AG04450 (cell line): ENCODE data around the gene ARHGEF4. TPM values are rescaled to one million over a fixed set of nuclear protein-coding genes. Genes with fewer than 3 reads are reported as not detected.

Source experiments
- CTCF ChIA-PET: fragments of 300-600, 350-600 bp; formaldehyde crosslinking; extraction: SDS; loops from one replicate; lab custom pipeline; 2022; ENCODE audit warnings: antibody characterized with exemption, inconsistent platforms; lab: Charles Lee
- POLR2A ChIA-PET: fragments of 350-600 bp; formaldehyde crosslinking; extraction: SDS; loops from one replicate; lab custom pipeline; 2021; ENCODE audit warnings: antibody characterized with exemption, inconsistent platforms; lab: Yijun Ruan, JAX
- DNase-seq: peaks from one replicate; pipeline ENCODE4 v3.0.0-alpha.2; 2011; ENCODE audit warnings: low read depth, low spot score
- H3K27ac ChIP-seq: one replicate; pipeline ENCODE4 v1.5.1; 2012; ENCODE audit warnings: low read depth, low read length, control low read depth
- H3K27me3 ChIP-seq: one replicate; pipeline ENCODE4 v1.6.0; 2012; ENCODE audit warnings: low read length; ENCODE audit not compliant: control insufficient read depth, insufficient read depth
- H3K4me3 ChIP-seq: 2 replicates; pipeline ENCODE4 v1.5.1; 2011; ENCODE audit warnings: mild to moderate bottlenecking, low read depth, low read length, control low read depth
- H3K9me3 ChIP-seq: 2 replicates; pipeline ENCODE4 v1.5.1; 2012; ENCODE audit warnings: low read length; ENCODE audit not compliant: control insufficient read depth, insufficient read depth
- polyA plus RNA-seq: library from polyadenylated mRNA; depleted of rRNA; stranded (reverse); fragments of >200 nt; gene quantifications from 2 replicates; pipeline ENCODE4 v1.2.3, GENCODE V29; 2011
- TF ChIP-seq, protein P1 (sequence below): IDR thresholded peaks from 2 replicates; pipeline ENCODE4 v1.5.1; 2011; ENCODE audit warnings: low read depth, low read length, control low read depth, inconsistent platforms

Gene ARHGEF4
- polyA plus RNA-seq, 1 experiment = 0.95 TPM

DNA sequence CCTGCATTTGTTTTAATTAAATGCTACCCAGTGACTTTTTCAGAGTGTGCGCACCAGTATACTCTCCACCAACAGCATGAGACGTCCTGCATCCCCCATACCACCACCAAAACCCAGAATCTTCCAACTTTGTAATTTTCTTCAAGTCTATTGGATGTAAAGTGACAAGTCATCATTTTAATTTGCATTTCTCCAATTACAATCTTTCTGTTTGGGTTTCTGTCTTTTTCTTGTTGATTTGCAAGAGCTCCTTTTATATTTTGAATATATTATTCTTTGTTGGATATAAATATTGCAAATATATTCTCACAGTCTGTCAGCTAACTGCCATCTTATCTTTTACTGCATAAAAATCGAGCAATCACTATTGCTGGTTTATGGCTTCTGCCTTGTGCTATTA is 160.0 kb downstream of the ARHGEF4 start:
- CTCF ChIA-PET = no interaction called here
- Histone ChIP-seq H3K27ac (no peak overlapping the region), H3K9me3 (no peaks in the 10 kb centered on the region), H3K27me3 (no peaks in the 10 kb centered on the region), H3K4me3 (no peak overlapping the region)
- POLR2A ChIA-PET = no interaction called here
- no peak for DNase-seq
- TF ChIP-seq, protein P1, sequence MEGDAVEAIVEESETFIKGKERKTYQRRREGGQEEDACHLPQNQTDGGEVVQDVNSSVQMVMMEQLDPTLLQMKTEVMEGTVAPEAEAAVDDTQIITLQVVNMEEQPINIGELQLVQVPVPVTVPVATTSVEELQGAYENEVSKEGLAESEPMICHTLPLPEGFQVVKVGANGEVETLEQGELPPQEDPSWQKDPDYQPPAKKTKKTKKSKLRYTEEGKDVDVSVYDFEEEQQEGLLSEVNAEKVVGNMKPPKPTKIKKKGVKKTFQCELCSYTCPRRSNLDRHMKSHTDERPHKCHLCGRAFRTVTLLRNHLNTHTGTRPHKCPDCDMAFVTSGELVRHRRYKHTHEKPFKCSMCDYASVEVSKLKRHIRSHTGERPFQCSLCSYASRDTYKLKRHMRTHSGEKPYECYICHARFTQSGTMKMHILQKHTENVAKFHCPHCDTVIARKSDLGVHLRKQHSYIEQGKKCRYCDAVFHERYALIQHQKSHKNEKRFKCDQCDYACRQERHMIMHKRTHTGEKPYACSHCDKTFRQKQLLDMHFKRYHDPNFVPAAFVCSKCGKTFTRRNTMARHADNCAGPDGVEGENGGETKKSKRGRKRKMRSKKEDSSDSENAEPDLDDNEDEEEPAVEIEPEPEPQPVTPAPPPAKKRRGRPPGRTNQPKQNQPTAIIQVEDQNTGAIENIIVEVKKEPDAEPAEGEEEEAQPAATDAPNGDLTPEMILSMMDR = no peak

- no peak for DNase-seq
- no peaks in the 10 kb centered on the region for H3K27me3 ChIP-seq
- ChIA-PET CTCF (no interaction called here), POLR2A (no interaction called here)
- H3K4me3 ChIP-seq = no peak overlapping the region
- H3K27ac ChIP-seq = no peak overlapping the region
- H3K9me3 ChIP-seq = no peaks in the 10 kb centered on the region
- TF ChIP-seq, protein P1 = no peak
Observed at GRCh38 chr2:130997198-130997597, 160.5 kb downstream of the ARHGEF4 start.

- H3K27ac ChIP-seq = no peak overlapping the region
- no peaks in the 10 kb centered on the region for H3K9me3 ChIP-seq
- ChIA-PET POLR2A (no interaction called here), CTCF (interaction anchor here (0.7 kb wide), 1 partner anchor 802 kb away, joined by 4 read pairs; no protein-coding TSS in a partner anchor)
- no peaks in the 10 kb centered on the region for H3K27me3 ChIP-seq
- no peak for DNase-seq
- no peak overlapping the region for H3K4me3 ChIP-seq
- TF ChIP-seq, protein P1 = no peak
Observed at GRCh38 chr2:130998561-130998960, 161.8 kb downstream of the ARHGEF4 start.

DNA sequence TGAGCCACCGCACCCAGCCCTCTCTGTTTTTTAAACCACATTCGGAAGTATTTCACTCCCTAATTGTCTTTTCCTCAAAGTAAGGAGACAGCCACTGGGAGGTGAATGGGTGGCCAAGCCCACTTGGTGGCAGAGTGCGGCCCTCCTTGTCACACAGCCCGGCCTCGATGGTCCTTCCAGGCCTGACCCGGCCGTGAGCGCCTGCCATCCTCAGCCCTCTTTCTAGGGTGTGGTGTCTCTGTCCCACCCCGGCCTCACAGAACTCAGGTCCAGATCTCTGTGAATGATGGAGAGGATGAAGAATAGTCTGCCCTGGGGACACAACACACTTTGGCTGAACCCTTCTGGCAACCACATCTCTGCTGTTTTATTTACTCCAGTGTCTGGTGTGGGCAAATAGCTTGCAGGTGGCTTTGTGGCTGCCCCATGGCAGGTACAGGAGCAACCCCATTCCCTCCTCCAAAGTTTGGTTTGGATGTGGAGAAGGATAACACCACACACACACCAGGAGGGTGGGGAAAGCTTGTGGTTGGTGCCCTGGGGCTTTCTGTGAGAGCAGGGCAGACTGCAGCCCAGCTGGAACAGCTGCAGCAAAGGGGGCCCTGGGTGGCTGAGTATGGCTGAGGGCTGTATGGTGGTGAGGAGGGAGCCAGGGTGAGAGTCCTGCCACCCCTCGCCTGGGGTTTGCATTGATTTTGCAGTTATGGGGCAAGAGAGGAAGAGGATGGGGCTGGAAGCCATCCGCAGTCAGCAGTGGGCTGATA is 167.9 kb downstream of the ARHGEF4 start:
- no peaks in the 10 kb centered on the region for H3K9me3 ChIP-seq
- ChIA-PET CTCF (no interaction called here), POLR2A (no interaction called here)
- TF ChIP-seq, protein P1 = no peak
- H3K27ac ChIP-seq = no peak overlapping the region
- H3K27me3 ChIP-seq = peaks cover 9% of the 10 kb centered on the region
- H3K4me3 ChIP-seq = no peak overlapping the region
- no peak for DNase-seq

GRCh38 chr2:131005216-131005935 is 168.7 kb downstream of the ARHGEF4 start:
- ChIA-PET POLR2A (no interaction called here), CTCF (no interaction called here)
- H3K27me3 ChIP-seq = peaks cover 12% of the 10 kb centered on the region

More at GRCh38 chr2:131005216-131005935, 168.7 kb downstream of the ARHGEF4 start:
- TF ChIP-seq, protein P1 = no peak
- no peak for DNase-seq
- Histone ChIP-seq H3K9me3 (no peaks in the 10 kb centered on the region), H3K4me3 (no peak overlapping the region), H3K27ac (no peak overlapping the region)
